Tibial nerve (tissue), 4 donors: ENCODE data around the gene KIF9. TPM values are rescaled to one million over a fixed set of nuclear protein-coding genes. Genes with fewer than 3 reads are reported as not detected.
A peak's percentile ranks its signal among the peaks of the same experiment; 100 is the strongest.

ENCODE experiments used
- DNase-seq, 2 donors: peaks; one replicate each; pipeline ENCODE4 v3.0.0-alpha.2; 2019; ENCODE audit warnings: low spot score in 2 of 2
- H3K27ac ChIP-seq, 4 donors: fragments of 200-600 bp; sonication (generic) in 3 of 4; one replicate each; pipeline ENCODE4 v1.5.1; 2017 to 2019; ENCODE audit warnings: mild to moderate bottlenecking in 1 of 4
- H3K27me3 ChIP-seq, 2 donors: fragments of 200-600 bp; sonication (generic) in 1 of 2; one replicate each; pipeline versions ENCODE4 v1.5.1 to v1.6.0; 2017 to 2019
- H3K36me3 ChIP-seq, 3 donors: fragments of 200-600 bp; sonication (generic); one replicate each; pipeline ENCODE4 v1.5.1; 2018 to 2019
- H3K4me1 ChIP-seq, 4 donors: fragments of 200-600 bp; sonication (generic) in 3 of 4; one replicate each; pipeline ENCODE4 v1.5.1; 2017 to 2019
- H3K4me3 ChIP-seq, 4 donors: fragments of 200-600 bp; sonication (generic) in 3 of 4; one replicate each; pipeline ENCODE4 v1.5.1; 2017 to 2019; ENCODE audit warnings: mild to moderate bottlenecking in 1 of 4, moderate library complexity in 1 of 4
- H3K9me3 ChIP-seq, 4 donors: fragments of 200-600 bp; sonication (generic) in 3 of 4; one replicate each; pipeline ENCODE4 v1.5.1; 2017 to 2019
- EP300 ChIP-seq, 2 donors: sonication (generic); formaldehyde crosslinking; IDR thresholded peaks; one replicate each; pipeline ENCODE4 v1.6.1; 2017; ENCODE audit warnings: antibody characterized with exemption in 2 of 2, mild to moderate bottlenecking in 1 of 2
- POLR2A ChIP-seq, 2 donors: fragments of 450-650 bp; IDR thresholded peaks; one replicate each; pipeline ENCODE4 v1.6.1; 2017; ENCODE audit warnings: antibody characterized with exemption in 2 of 2, mild to moderate bottlenecking in 2 of 2, moderate library complexity in 2 of 2
- WGBS, 2 donors: methylation state at CpG; one replicate each; pipeline ENCODE4 v1.1.5; 2018; 5-methylcytosine and 5-hydroxymethylcytosine counted together
- total RNA-seq, 4 donors: library from RNA; depleted of rRNA; stranded (reverse); fragments of >200 nt; gene quantifications; one replicate each; pipeline ENCODE4 v1.1.0, GENCODE V29; 2016
- TF ChIP-seq, protein P1 (sequence below), 5 experiments: fragments of 200-600 bp in 3 of 5; fragments of 450-650 bp in 2 of 5; sonication (generic) in 3 of 5; IDR thresholded peaks; one replicate each; pipeline ENCODE4 v1.5.1; 2016 to 2019; ENCODE audit warnings: antibody characterized with exemption in 5 of 5, mild to moderate bottlenecking in 3 of 5, moderate library complexity in 2 of 5

The KIF9 gene
- total RNA-seq, 4 donors from 2014 or later, result 0.59 to 20.3 (median 5.2) TPM

DNA sequence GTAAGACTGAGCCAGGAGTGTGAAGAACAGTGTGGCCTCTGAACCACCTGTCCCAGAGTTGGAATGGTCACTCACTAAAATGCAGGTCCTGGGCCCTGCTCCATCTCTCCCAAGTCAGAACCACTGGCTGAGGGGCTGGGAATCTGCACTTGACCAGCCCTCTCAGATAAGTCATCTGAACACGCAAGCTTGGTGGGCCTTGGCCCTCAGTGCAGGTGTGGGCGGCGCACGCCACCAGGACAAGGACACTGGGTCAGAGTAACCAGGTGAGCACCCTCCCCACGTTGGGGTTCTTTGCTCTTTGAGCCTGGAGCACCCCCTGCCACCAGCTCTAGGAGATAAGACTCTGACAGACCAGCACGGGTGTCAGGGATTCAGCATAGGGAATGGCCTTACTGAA is 42.7 kb downstream of the KIF9 start:
- H3K9me3 ChIP-seq, result no peaks in the 10 kb centered on the region
- no peak overlapping the region for H3K4me3 ChIP-seq
- H3K27ac ChIP-seq, result no peak overlapping the region
- DNase-seq, result no peak
- no peaks in the 10 kb centered on the region for H3K4me1 ChIP-seq
- no peaks in the 10 kb centered on the region for H3K27me3 ChIP-seq
- 86 to 100% methylated on average over 3 to 6 of the region's 6 CpGs for WGBS, 2 donors
- TF ChIP-seq EP300 (IDR thresholded peaks at IDR 0.05), result no peak
- TF ChIP-seq POLR2A (IDR thresholded peaks at IDR 0.05), result no peak
- TF ChIP-seq, protein P1, sequence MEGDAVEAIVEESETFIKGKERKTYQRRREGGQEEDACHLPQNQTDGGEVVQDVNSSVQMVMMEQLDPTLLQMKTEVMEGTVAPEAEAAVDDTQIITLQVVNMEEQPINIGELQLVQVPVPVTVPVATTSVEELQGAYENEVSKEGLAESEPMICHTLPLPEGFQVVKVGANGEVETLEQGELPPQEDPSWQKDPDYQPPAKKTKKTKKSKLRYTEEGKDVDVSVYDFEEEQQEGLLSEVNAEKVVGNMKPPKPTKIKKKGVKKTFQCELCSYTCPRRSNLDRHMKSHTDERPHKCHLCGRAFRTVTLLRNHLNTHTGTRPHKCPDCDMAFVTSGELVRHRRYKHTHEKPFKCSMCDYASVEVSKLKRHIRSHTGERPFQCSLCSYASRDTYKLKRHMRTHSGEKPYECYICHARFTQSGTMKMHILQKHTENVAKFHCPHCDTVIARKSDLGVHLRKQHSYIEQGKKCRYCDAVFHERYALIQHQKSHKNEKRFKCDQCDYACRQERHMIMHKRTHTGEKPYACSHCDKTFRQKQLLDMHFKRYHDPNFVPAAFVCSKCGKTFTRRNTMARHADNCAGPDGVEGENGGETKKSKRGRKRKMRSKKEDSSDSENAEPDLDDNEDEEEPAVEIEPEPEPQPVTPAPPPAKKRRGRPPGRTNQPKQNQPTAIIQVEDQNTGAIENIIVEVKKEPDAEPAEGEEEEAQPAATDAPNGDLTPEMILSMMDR (IDR thresholded peaks at IDR 0.05), result no peak
- peaks cover 0 to 21% (median 0%) of the 10 kb centered on the region in 3 donors for H3K36me3 ChIP-seq

GRCh38 chr3:47238017-47238416 is 44.6 kb downstream of the KIF9 start:
- TF ChIP-seq POLR2A (IDR thresholded peaks at IDR 0.05), result no peak
- TF ChIP-seq, protein P1 (IDR thresholded peaks at IDR 0.05), result no peak
- no peak for TF ChIP-seq EP300 (IDR thresholded peaks at IDR 0.05)
- Histone ChIP-seq H3K4me1 (no peaks in the 10 kb centered on the region), H3K27ac (no peak overlapping the region), H3K27me3 (no peaks in the 10 kb centered on the region), H3K36me3 (peaks cover 0 to 17% (median 0%) of the 10 kb centered on the region in 3 donors), H3K4me3 (no peak overlapping the region), H3K9me3 (no peaks in the 10 kb centered on the region)
- 88 to 97% methylated on average over 3 of the region's 3 CpGs for WGBS, 2 donors
- no peak for DNase-seq

DNA sequence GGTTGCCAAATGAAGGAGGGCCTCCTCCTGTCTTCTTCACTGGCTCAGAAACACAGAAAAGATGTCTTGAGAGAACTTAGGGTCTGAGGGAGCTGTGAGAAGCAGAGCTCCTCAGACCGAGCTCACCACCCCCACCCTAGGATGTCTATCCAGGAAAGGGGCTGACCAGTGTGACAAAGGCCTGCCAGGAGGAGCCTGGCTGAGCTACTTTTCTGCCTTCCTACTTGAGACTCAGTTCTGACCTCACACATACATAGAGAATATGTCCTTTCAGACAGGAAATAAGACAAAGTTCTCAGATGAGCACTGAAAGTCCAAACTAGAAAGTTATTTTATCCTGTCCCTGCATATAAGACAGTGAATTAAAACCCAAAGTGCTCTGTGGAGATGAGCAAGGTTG is 54.5 kb downstream of the KIF9 start:
- Histone ChIP-seq H3K4me1 (peaks cover 0 to 2% (median 0%) of the 10 kb centered on the region in 4 donors), H3K36me3 (peaks cover 0 to 11% (median 0%) of the 10 kb centered on the region in 3 donors), H3K4me3 (no peak overlapping the region), H3K9me3 (no peaks in the 10 kb centered on the region), H3K27me3 (no peaks in the 10 kb centered on the region), H3K27ac (no peak overlapping the region)
- WGBS, 2 donors, result 46 to 58% methylated on average over 1 of the region's 1 CpG
- DNase-seq, result no peak
- TF ChIP-seq, protein P1 (IDR thresholded peaks at IDR 0.05), result no peak
- TF ChIP-seq EP300 (IDR thresholded peaks at IDR 0.05), result no peak

DNA sequence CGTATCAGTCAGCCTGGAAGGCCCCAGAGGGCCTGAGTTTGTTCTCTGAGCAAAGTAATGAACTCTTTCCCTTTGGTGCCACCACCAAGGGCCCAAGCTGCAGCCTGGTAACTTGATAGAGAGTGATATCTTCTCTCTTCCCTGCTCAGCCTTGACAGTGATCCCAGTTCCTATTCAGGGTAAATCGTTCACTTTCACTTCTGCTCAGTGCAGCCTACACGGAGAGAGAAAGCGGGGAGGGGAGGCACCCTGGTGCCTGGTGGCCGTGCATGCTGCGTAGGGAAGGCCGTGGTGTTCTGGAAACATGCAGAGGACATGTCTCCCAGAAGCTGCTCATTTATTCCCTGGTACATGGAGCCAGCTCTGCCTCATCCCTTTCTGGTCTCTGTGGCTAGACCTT is 54.9 kb downstream of the KIF9 start:
- peaks cover 0 to 2% (median 0%) of the 10 kb centered on the region in 4 donors for H3K4me1 ChIP-seq
- H3K9me3 ChIP-seq, result no peaks in the 10 kb centered on the region
- no peak overlapping the region for H3K4me3 ChIP-seq
- H3K27ac ChIP-seq, result no peak overlapping the region
- DNase-seq, result no peak
- TF ChIP-seq POLR2A (IDR thresholded peaks at IDR 0.05) (no peak), EP300 (IDR thresholded peaks at IDR 0.05) (no peak)
- TF ChIP-seq, protein P1 (IDR thresholded peaks at IDR 0.05), result no peak
- H3K27me3 ChIP-seq, result no peaks in the 10 kb centered on the region
- peaks cover 0 to 11% (median 0%) of the 10 kb centered on the region in 3 donors for H3K36me3 ChIP-seq
- 80 to 86% methylated on average over 7 of the region's 7 CpGs for WGBS, 2 donors

DNA sequence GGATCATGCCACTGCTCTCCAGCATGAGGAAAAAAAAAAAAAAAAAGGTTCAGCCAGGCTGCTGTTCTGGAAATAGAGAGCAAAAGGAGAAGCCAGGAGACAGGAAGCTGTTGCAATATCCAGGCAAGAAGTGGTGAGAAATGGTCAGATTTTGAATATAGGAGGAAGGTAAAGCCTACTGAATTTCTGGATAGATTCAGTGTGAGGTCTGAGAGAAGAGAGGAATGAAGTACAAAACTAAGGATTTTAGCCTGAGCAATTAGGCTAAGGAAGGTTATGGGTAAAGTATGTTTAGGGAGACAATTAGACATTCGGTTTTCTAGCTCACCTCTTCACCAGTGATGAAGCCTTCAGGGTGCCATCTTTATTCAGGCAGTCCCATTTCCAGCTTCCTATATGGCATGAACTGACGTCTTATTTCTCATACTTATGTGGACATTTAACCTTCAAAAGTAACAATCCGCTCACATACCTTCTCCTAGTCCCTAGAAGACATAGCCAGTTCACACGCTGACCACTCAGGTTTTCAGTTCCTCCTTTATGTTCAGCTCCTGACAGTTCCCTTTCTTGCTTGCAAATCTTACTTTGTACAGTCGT is 57.2 kb downstream of the KIF9 start:
- TF ChIP-seq, protein P1 (IDR thresholded peaks at IDR 0.05), result no peak
- TF ChIP-seq EP300 (IDR thresholded peaks at IDR 0.05) (no peak), POLR2A (IDR thresholded peaks at IDR 0.05) (no peak)
- DNase-seq, result peak in 1 of 2 donors; percentile 9
- WGBS, 2 donors, result 79 to 85% methylated on average over 5 of the region's 5 CpGs
- Histone ChIP-seq H3K4me1 (peaks cover 0 to 2% (median 0%) of the 10 kb centered on the region in 4 donors), H3K27me3 (no peaks in the 10 kb centered on the region), H3K4me3 (no peak overlapping the region), H3K36me3 (peaks cover 0 to 7% (median 0%) of the 10 kb centered on the region in 3 donors), H3K9me3 (no peaks in the 10 kb centered on the region), H3K27ac (no peak overlapping the region)
